B cell (primary cell): ENCODE data around the gene ADAMTSL1. TPM values are rescaled to one million over a fixed set of nuclear protein-coding genes. Genes with fewer than 3 reads are reported as not detected.

Experiments used
- ATAC-seq: fragments of 200-7000 bp; cut with Tn5 transposase; one replicate; pipeline ENCODE4 v1.10.0; 2021; ENCODE audit warnings: low read depth, mild to moderate bottlenecking, moderate number of reproducible peaks, moderate library complexity
- CTCF ChIA-PET: fragments of 350-600 bp; sonication (Branson Sonifier 250); formaldehyde crosslinking; loops from one replicate; lab custom pipeline; 2021; ENCODE audit warnings: antibody characterized with exemption, inconsistent platforms; lab: Charles Lee
- POLR2A ChIA-PET: fragments of 350-600 bp; sonication (Branson Sonifier 250); formaldehyde crosslinking; loops from one replicate; lab custom pipeline; 2021; ENCODE audit warnings: antibody characterized with exemption; lab: Charles Lee
- DNase-seq: peaks from one replicate; pipeline ENCODE4 v3.0.0; 2013
- H2AFZ ChIP-seq: 2 replicates; pipeline ENCODE4 v1.6.1; 2012; ENCODE audit warnings: mild to moderate bottlenecking, low read depth, low read length; ENCODE audit not compliant: insufficient read depth, poor library complexity, severe bottlenecking
- H3K27ac ChIP-seq, 2 donors: 1 replicate in 1 of 2; 2 replicates in 1 of 2; pipeline ENCODE4 v1.5.1; 2012 to 2013; ENCODE audit warnings: low read length in 2 of 2, mild to moderate bottlenecking in 2 of 2, moderate library complexity in 1 of 2
- H3K27me3 ChIP-seq, 4 experiments: fragments of 200-600 bp in 1 of 4; sonication (generic) in 1 of 4; replicated peaks in 1 of 4; 1 replicate in 2 of 4; 2 replicates in 2 of 4; pipeline versions ENCODE4 v1.6.1 to v1.7.0; 2013 to 2016; ENCODE audit warnings: low read length in 3 of 4, mild to moderate bottlenecking in 2 of 4, mixed read lengths in 1 of 4, moderate library complexity in 1 of 4; ENCODE audit not compliant: insufficient read depth in 4 of 4, control insufficient read depth in 3 of 4; ENCODE audit errors: control extremely low read depth in 1 of 4
- H3K36me3 ChIP-seq, 2 experiments: replicated peaks in 1 of 2; 1 replicate in 1 of 2; 2 replicates in 1 of 2; pipeline versions ENCODE4 v1.6.1 to v1.7.1; 2013; ENCODE audit warnings: low read length in 1 of 2; ENCODE audit not compliant: insufficient read depth in 2 of 2, control insufficient read depth in 1 of 2; ENCODE audit errors: control extremely low read depth in 1 of 2, extremely low read depth in 1 of 2
- H3K4me1 ChIP-seq, 2 donors: fragments of 200-600 bp in 1 of 2; sonication (generic) in 1 of 2; 1 replicate in 1 of 2; 2 replicates in 1 of 2; pipeline versions ENCODE4 v1.5.1 to v1.6.1; 2013 to 2017; ENCODE audit warnings: low read length in 2 of 2; ENCODE audit not compliant: control insufficient read depth in 2 of 2, insufficient read depth in 2 of 2
- H3K4me2 ChIP-seq: replicated peaks from 2 replicates; pipeline ENCODE3; 2012; ENCODE audit warnings: mild to moderate bottlenecking, low read depth, low read length; ENCODE audit not compliant: poor library complexity, severe bottlenecking
- H3K4me3 ChIP-seq, 5 experiments: fragments of 200-600 bp in 1 of 5; sonication (generic) in 1 of 5; 1 replicate in 3 of 5; 2 replicates in 2 of 5; pipeline versions ENCODE4 v1.5.1 to v1.7.0; 2011 to 2016; ENCODE audit warnings: low read length in 4 of 5, mild to moderate bottlenecking in 4 of 5, low read depth in 2 of 5, control low read depth in 1 of 5, moderate library complexity in 1 of 5; ENCODE audit not compliant: insufficient read depth in 1 of 5; ENCODE audit errors: control extremely low read depth in 1 of 5, extremely low read depth in 1 of 5
- H3K79me2 ChIP-seq: fragments of 200-600 bp; sonication (generic); one replicate; pipeline ENCODE4 v1.6.0; 2016; ENCODE audit warnings: low read length; ENCODE audit not compliant: control insufficient read depth, insufficient read depth
- H3K9ac ChIP-seq: fragments of 200-600 bp; sonication (generic); 2 replicates; pipeline ENCODE4 v1.6.1; 2017; ENCODE audit warnings: mild to moderate bottlenecking, low read length, moderate library complexity
- H3K9me3 ChIP-seq, 3 donors: one replicate each; pipeline versions ENCODE4 v1.6.1 to v1.7.1; 2013; ENCODE audit warnings: low read length in 2 of 3; ENCODE audit not compliant: control insufficient read depth in 2 of 3, insufficient read depth in 1 of 3; ENCODE audit errors: control extremely low read depth in 1 of 3
- H4K20me1 ChIP-seq: 2 replicates; pipeline ENCODE4 v1.6.0; 2012; ENCODE audit warnings: mild to moderate bottlenecking, low read length; ENCODE audit not compliant: insufficient read depth, control insufficient read depth, poor library complexity, severe bottlenecking
- H3K27ac Mint-ChIP-seq: one replicate; pipeline ENCODE4 v1.8.0; 2021; ENCODE audit warnings: mixed read lengths
- H3K27me3 Mint-ChIP-seq: one replicate; pipeline ENCODE4 v1.8.0; 2021; ENCODE audit warnings: mixed read lengths
- H3K4me1 Mint-ChIP-seq: one replicate; pipeline ENCODE4 v1.8.0; 2021; ENCODE audit warnings: mixed read lengths
- H3K4me3 Mint-ChIP-seq: one replicate; pipeline ENCODE4 v1.8.0; 2021; ENCODE audit warnings: mixed read lengths
- H3K9me3 Mint-ChIP-seq: one replicate; pipeline ENCODE4 v1.8.0; 2022; ENCODE audit warnings: mixed read lengths; ENCODE audit not compliant: insufficient read depth
- CTCF ChIP-seq: fragments of 200-600 bp; IDR thresholded peaks from one replicate; pipeline ENCODE4 v1.8.0; 2022; ENCODE audit warnings: antibody characterized with exemption, mild to moderate bottlenecking
- EZH2 ChIP-seq: IDR thresholded peaks from 2 replicates; pipeline ENCODE4 v1.6.1; 2012; ENCODE audit warnings: borderline replicate concordance, low read depth, mild to moderate bottlenecking, moderate library complexity, low read length; ENCODE audit not compliant: insufficient read depth, poor library complexity, severe bottlenecking
- WGBS: methylation state at CpG from one replicate; pipeline ENCODE4 v1.1.5; 2013; ENCODE audit warnings: missing lambda C conversion rate; ENCODE audit not compliant: insufficient coverage; 5-methylcytosine and 5-hydroxymethylcytosine counted together
- intact Hi-C: fragments of 100-400 bp; cut with micrococcal nuclease; formaldehyde crosslinking; loops from one replicate; pipeline ENCODE4 v1.10.0; 2022
- polyA plus RNA-seq: library from polyadenylated mRNA; depleted of rRNA; stranded (reverse); fragments of >200 nt; gene quantifications from 2 replicates; pipeline ENCODE4 v1.2.3, GENCODE V29; 2012
- total RNA-seq, 2 donors: library from RNA; stranded (reverse); fragments of 120-200 nt in 1 of 2; gene quantifications; 1 replicate in 1 of 2; 2 replicates in 1 of 2; pipeline versions ENCODE4 v1.2.3 to v1.2.4, GENCODE V29; 2013 to 2022

ADAMTSL1 gene
- total and polyA plus RNA-seq, 2 donors (not counting 1 experiment from before 2014, with no cell fraction given) = not detected

- TF ChIP-seq CTCF (no peak), EZH2 (no peak)
- H2AFZ ChIP-seq = no peak overlapping the region
- no peaks in the 10 kb centered on the region for H3K9me3 Mint-ChIP-seq
- ATAC-seq (no peak), DNase-seq (no peak)
- WGBS = no CpG with 5 or more reads among the region's 3 CpGs
- ChIA-PET CTCF (no interaction called here), POLR2A (no interaction called here)
- H3K27me3 ChIP-seq = no peaks in the 10 kb centered on the region
- no peak overlapping the region for H3K9ac ChIP-seq
- H3K9me3 ChIP-seq = no peaks in the 10 kb centered on the region
- H4K20me1 ChIP-seq = no peaks in the 10 kb centered on the region
- no peak overlapping the region for H3K4me2 ChIP-seq
- no peak overlapping the region for H3K27ac ChIP-seq
- no peaks in the 10 kb centered on the region for H3K36me3 ChIP-seq
- no peaks in the 10 kb centered on the region for H3K27me3 Mint-ChIP-seq
- no peaks in the 10 kb centered on the region for H3K4me1 ChIP-seq
- no peak overlapping the region for H3K4me3 Mint-ChIP-seq
- H3K4me1 Mint-ChIP-seq = no peaks in the 10 kb centered on the region
- no peak overlapping the region for H3K27ac Mint-ChIP-seq
- no peak overlapping the region for H3K4me3 ChIP-seq
- intact Hi-C loops = no loop called here
- H3K79me2 ChIP-seq = no peaks in the 10 kb centered on the region
Observed at GRCh38 chr9:18786196-18786595, 312.2 kb downstream of the ADAMTSL1 start.

- POLR2A ChIA-PET = no interaction called here
- no peak for ATAC-seq
- CTCF ChIA-PET = no interaction called here
Observed at GRCh38 chr9:18786911-18787650, 313.1 kb downstream of the ADAMTSL1 start.

More at GRCh38 chr9:18786911-18787650, 313.1 kb downstream of the ADAMTSL1 start:
- Histone ChIP-seq H3K36me3 (no peaks in the 10 kb centered on the region), H3K79me2 (no peaks in the 10 kb centered on the region), H3K27ac (no peak overlapping the region), H4K20me1 (no peaks in the 10 kb centered on the region), H3K9ac (no peak overlapping the region), H3K27me3 (no peaks in the 10 kb centered on the region), H3K4me2 (no peak overlapping the region), H2AFZ (no peak overlapping the region), H3K4me3 (no peak overlapping the region), H3K4me1 (no peaks in the 10 kb centered on the region), H3K9me3 (no peaks in the 10 kb centered on the region)
- no peak for DNase-seq
- intact Hi-C loops = no loop called here
- no peak for TF ChIP-seq EZH2
- no peak for TF ChIP-seq CTCF
- WGBS = no CpG with 5 or more reads among the region's 2 CpGs
- H3K9me3 Mint-ChIP-seq = no peaks in the 10 kb centered on the region
- H3K27ac Mint-ChIP-seq = no peak overlapping the region
- H3K4me3 Mint-ChIP-seq = no peak overlapping the region
- H3K4me1 Mint-ChIP-seq = no peaks in the 10 kb centered on the region
- no peaks in the 10 kb centered on the region for H3K27me3 Mint-ChIP-seq
